HG03039 (cell line): ENCODE results near the gene NLRP6.
"Not testable (repeated sequence)": the region's sequence is repeated elsewhere in the genome, so short reads cannot be mapped to it uniquely, and the experiment has no call there.

Experiments used
- ATAC-seq: cut with Tn5 transposase; IDR thresholded peaks from one replicate; pipeline ENCODE4 v1.9.1; 2021; ENCODE audit warnings: mild to moderate bottlenecking, moderate library complexity; ENCODE audit not compliant: unreplicated experiment

The NLRP6 gene

DNA sequence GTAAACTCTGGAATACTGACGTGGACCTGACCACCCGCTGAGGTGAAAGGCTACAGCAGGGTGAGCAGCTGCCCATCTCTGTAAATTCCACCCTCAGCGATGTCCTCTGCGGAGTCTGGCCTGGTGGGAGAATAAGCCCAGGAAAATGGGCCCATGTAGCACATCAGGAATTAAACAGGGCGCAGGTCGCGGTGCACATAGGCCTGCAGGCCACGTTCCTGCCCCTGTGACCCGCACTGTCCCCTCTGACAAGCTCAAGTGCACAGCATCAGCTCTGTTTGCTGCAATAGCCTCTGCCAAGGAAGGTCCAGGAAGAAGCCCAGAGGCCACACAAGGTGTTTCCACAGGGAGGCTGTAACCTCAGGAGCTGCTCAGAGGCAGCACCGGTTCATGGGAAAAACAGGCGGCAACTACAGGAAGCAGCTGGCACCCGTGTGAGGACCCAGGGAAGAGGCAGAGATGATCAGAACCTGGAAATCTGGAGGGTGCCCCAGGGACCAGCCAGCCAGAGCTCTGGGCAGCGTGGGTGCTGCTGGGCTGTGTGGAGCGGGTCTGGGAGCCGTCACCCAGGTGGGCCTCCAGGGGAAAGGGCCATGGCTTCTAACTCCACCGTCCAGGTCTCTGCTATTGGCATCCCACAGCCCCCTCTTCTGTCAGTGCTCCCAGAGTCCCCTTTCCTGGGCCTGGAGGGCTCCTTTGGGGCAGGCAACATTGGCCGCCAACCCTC is 28.6 kb downstream of the NLRP6 start:
- ATAC-seq: no peak

DNA sequence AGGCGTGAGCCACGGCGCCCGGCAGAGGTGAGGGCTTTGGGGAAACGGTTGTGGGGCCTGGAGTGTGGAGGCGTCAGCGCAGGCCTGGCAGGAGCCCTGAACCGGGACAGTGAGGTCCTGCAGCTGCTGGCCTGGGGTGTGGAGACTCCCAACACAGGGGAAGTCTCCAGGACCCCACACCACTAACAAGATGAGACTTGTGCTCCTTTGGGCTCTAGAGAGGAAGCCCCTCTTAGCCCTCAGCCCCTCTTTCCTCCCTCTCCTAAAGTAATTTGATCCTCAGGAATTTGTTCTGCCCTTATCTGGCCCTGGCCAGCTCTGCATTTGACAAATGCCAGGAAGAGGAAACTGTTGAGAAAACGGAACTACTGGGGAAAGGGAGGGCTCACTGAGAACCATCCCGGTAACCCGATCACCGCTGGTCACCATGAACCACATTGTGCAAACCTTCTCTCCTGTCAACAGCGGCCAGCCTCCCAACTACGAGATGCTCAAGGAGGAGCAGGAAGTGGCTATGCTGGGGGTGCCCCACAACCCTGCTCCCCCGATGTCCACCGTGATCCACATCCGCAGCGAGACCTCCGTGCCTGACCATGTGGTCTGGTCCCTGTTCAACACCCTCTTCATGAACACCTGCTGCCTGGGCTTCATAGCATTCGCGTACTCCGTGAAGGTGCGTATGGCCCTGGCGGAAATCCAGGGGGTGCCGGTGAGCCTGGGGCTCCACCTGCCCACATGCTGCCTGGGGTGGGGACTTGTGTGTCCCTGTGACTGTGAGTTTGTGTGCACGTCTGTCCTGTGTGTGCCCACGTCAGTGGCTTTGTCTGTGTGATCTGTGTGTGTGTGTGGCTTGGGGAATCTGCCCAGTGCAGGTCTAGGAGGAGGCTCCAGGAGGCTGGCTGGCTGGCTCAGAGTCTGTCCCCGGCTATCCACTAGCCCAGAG is 29.8 kb downstream of the NLRP6 start, which contains the start of gene IFITM2:
IFITM2 (plus strand) TSS at position 51 of the 943 bp plus-strand sequence; CDS start at position 428, 377 bp downstream.
- ATAC-seq: not testable (repeated sequence)

GRCh38 chr11:308740-309665 is 30.8 kb downstream of the NLRP6 start:
- ATAC-seq: not testable (repeated sequence)

- not testable (repeated sequence) for ATAC-seq
Measured at GRCh38 chr11:309979-310572, 31.9 kb downstream of the NLRP6 start.

DNA sequence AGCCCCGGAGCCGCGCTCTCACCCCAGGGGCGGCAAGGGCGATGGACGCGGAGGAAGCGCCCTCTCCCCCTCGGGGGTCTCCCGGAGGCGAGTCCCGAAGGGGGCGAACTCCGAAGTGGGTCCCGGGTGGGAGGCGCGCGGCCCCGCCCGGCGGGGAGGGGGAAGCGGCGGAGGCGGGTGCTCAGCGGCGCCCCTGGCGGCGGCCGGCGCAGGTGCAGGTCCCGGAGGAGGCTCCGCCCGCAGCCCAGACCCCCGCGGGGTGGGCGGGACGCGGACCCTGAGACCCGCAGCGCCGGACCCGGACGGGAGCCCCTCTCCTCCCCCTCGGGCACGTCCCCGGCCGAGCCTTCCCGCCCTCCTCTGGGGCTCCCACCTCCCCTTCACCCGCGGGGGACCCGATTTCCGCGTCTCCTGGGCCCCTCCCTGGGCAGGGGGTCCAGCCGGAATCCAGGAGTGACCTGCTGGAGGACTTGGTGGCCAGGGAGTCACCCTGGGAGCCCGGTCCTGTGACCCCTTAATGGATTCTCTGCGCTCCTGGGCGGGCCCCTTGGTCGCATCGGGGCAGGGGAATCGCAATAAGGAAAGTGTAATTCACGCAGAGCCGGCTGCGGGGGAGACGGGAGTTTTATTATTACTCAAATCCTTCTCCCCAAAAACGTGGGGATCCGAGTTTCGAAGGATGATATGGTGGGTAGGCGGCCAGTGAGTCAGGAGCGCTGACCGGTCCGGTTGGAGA is 33.0 kb downstream of the NLRP6 start:
- ATAC-seq: peak; percentile 32

DNA sequence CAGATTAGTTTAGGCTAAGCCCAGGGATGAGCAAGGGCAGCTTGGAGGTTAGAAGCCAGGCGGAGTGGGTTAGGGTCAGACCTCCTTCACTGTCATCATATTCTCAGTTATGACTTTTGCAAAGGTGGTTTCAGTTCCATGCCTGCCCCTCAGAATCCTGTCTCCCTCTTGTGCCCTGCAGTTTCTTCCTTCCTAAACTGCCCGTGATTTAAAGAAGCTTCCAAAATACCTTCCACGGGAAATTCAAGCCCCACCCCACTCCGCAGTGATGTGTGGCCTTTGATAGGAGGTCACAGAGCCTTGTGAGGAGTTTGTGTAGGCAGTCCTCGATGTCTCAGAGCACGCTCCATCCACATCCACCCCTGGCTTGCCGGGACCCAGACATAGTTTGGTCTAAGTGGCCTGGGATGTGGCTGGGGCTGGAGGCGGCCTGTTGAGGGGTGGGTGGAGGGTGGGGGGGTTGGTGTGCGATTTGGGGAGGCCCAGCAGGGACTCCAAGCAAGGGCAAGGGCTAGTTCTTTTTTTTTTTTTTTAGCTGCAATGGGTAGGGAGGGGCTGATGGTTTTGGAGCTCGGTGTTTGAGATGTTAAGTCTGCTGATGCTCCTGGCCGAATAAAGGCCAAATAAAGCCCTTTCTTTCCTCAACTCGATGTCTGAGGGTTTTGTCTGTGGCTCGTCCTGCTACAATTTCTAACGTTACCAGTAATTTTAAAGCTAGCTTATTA is 34.0 kb downstream of the NLRP6 start:
- no peak for ATAC-seq

GRCh38 chr11:313304-313786 is 35.1 kb downstream of the NLRP6 start:
- ATAC-seq: no peak

DNA sequence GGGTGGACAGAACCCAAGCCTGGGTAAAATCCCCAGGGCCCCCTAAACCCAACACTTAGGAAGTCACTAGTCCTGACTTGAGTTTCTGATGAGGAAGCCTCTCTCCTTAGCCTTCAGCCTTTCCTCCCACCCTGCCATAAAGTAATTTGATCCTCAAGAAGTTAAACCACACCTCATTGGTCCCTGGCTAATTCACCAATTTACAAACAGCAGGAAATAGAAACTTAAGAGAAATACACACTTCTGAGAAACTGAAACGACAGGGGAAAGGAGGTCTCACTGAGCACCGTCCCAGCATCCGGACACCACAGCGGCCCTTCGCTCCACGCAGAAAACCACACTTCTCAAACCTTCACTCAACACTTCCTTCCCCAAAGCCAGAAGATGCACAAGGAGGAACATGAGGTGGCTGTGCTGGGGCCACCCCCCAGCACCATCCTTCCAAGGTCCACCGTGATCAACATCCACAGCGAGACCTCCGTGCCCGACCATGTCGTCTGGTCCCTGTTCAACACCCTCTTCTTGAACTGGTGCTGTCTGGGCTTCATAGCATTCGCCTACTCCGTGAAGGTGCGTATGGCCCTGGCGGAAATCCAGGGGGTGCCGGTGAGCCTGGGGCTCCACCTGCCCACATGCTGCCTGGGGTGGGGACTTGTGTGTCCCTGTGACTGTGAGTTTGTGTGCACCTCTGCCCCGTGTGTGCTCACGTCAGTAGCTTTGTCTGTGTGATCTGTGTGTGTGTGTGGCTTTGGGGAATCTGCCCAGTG is 35.8 kb downstream of the NLRP6 start, which contains the start of gene IFITM1:
IFITM1 (plus strand) TSS at position 254 of the 767 bp plus-strand sequence; CDS start at position 385, 131 bp downstream.
- no peak for ATAC-seq

DNA sequence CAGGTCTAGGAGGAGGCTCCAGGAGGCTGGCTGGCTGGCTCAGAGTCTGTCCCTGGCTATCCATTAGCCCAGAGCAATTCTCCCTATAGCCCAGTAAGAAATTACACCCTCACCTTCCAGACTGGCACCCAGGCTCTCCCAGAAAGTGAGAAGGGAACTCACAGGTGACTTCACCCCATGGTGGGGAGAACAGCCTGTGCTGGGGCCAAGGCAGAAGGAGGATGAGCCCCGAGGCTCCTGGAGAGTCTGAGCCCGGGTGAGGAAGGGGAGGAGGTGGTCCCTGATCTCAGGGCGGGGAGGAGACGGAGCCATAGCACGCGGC is 36.3 kb downstream of the NLRP6 start:
- not testable (repeated sequence) for ATAC-seq

GRCh38 chr11:315051-315481 is 36.9 kb downstream of the NLRP6 start:
- no peak for ATAC-seq

DNA sequence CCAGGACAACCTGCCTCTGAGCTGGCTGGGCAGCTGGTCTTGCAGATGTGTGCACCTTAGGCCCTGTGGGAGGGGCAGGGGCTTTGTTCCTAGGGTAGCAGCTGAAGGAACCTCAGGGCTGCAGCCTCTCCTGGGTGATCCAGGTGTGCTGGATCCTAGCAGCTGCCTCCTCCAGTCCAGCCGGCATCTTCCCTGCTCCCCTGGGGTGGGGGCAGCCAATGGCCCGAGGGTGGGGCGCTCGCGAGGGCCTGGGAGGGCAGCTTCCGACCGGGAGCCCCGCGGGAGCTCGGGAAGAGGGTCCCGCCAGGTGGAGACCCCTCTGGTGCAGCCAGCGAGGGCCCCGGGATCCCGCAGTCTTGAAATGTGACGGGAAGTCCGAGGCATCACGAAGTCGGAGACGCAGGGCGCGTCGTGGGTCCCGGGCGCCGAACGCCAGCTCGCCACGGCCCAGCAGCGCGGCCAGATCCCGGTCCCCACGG is 37.3 kb downstream of the NLRP6 start:
- ATAC-seq: no peak

GRCh38 chr11:316031-316701 is 38.0 kb downstream of the NLRP6 start:
- no peak for ATAC-seq

- ATAC-seq: no peak
Measured at GRCh38 chr11:316891-317301, 38.7 kb downstream of the NLRP6 start.

GRCh38 chr11:317668-318404 is 39.6 kb downstream of the NLRP6 start:
- ATAC-seq: not testable (repeated sequence)

- ATAC-seq: peak; percentile 38
Measured at GRCh38 chr11:318405-319120, 40.4 kb downstream of the NLRP6 start.
